ENCODE data around the gene IQCC. TPM values are rescaled to one million over a fixed set of nuclear protein-coding genes. Genes with fewer than 3 reads are reported as not detected.
"Not testable (repeated sequence)": the region's sequence is repeated elsewhere in the genome, so short reads cannot be mapped to it uniquely, and the experiment has no call there.

Gene IQCC
- 7.4 TPM for polyA plus RNA-seq (2013, experiment 1 of 4)
- polyA plus RNA-seq (2013, experiment 2 of 4), result 8.1 TPM
- polyA plus RNA-seq (2013, experiment 3 of 4), result 7.8 TPM
- polyA plus RNA-seq (2013, experiment 4 of 4), result 8.0 TPM

GRCh38 chr1:32205401-32206370, at the start of gene IQCC:
Gene IQCC (plus strand): TSS chr1:32205671. CDS start chr1:32205682, 11 bp downstream.
- peak within 1 kb of the TSS; percentile 82 for H3K4me3 ChIP-seq (ENCODE audit: insufficient read depth, low read depth, low read length)
- peaks cover 6% of the 10 kb centered on the region for H3K36me3 ChIP-seq (ENCODE audit: control insufficient read depth, insufficient read depth, low read length)
- no peak within 1 kb of the TSS for H3K27ac ChIP-seq (ENCODE audit: insufficient read depth, low read depth, low read length, poor library complexity, severe bottlenecking)
- H3K9me3 ChIP-seq (ENCODE audit: control insufficient read depth, low read length), result no peaks in the 10 kb centered on the region
- no peaks in the 10 kb centered on the region for H3K27me3 ChIP-seq (ENCODE audit: control insufficient read depth, insufficient read depth, low read length, poor library complexity, severe bottlenecking)
- 5 to 6% methylated on average over 77 of the region's 77 CpGs for whole genome bisulfite sequencing, 2 experiments
- H3K4me1 ChIP-seq (ENCODE audit: control insufficient read depth, insufficient read depth, low read length), result peaks cover 12% of the 10 kb centered on the region

GRCh38 chr1:32159189-32159588, 46.3 kb upstream of the IQCC start:
- Histone ChIP-seq H3K36me3 (ENCODE audit: control insufficient read depth, insufficient read depth, low read length) (peaks cover 48% of the 10 kb centered on the region), H3K27me3 (ENCODE audit: control insufficient read depth, insufficient read depth, low read length, poor library complexity, severe bottlenecking) (no peaks in the 10 kb centered on the region), H3K27ac (ENCODE audit: insufficient read depth, low read depth, low read length, poor library complexity, severe bottlenecking) (no peak overlapping the region), H3K4me1 (ENCODE audit: control insufficient read depth, insufficient read depth, low read length) (no peaks in the 10 kb centered on the region), H3K9me3 (ENCODE audit: control insufficient read depth, low read length) (no peaks in the 10 kb centered on the region), H3K4me3 (ENCODE audit: insufficient read depth, low read depth, low read length) (no peak overlapping the region)
- 93 to 97% methylated on average over 3 of the region's 3 CpGs for WGBS, 2 experiments

- no peaks in the 10 kb centered on the region for H3K4me1 ChIP-seq (ENCODE audit: control insufficient read depth, insufficient read depth, low read length)
- peaks cover 49% of the 10 kb centered on the region for H3K36me3 ChIP-seq (ENCODE audit: control insufficient read depth, insufficient read depth, low read length)
- no peak overlapping the region for H3K4me3 ChIP-seq (ENCODE audit: insufficient read depth, low read depth, low read length)
- H3K9me3 ChIP-seq (ENCODE audit: control insufficient read depth, low read length), result no peaks in the 10 kb centered on the region
- no peak overlapping the region for H3K27ac ChIP-seq (ENCODE audit: insufficient read depth, low read depth, low read length, poor library complexity, severe bottlenecking)
- H3K27me3 ChIP-seq (ENCODE audit: control insufficient read depth, insufficient read depth, low read length, poor library complexity, severe bottlenecking), result no peaks in the 10 kb centered on the region
- 86 to 93% methylated on average over 1 to 2 of the region's 2 CpGs for WGBS, 2 experiments
Measured at GRCh38 chr1:32163405-32163804, 42.1 kb upstream of the IQCC start.

GRCh38 chr1:32165633-32166032, 39.8 kb upstream of the IQCC start:
- peaks cover 57% of the 10 kb centered on the region for H3K36me3 ChIP-seq (ENCODE audit: control insufficient read depth, insufficient read depth, low read length)

GRCh38 chr1:32170991-32171390, 34.5 kb upstream of the IQCC start:
- H3K4me1 ChIP-seq (ENCODE audit: control insufficient read depth, insufficient read depth, low read length), result no peaks in the 10 kb centered on the region
- no peaks in the 10 kb centered on the region for H3K9me3 ChIP-seq (ENCODE audit: control insufficient read depth, low read length)
- peaks cover 42% of the 10 kb centered on the region for H3K36me3 ChIP-seq (ENCODE audit: control insufficient read depth, insufficient read depth, low read length)
- no peak overlapping the region for H3K27ac ChIP-seq (ENCODE audit: insufficient read depth, low read depth, low read length, poor library complexity, severe bottlenecking)
- no peaks in the 10 kb centered on the region for H3K27me3 ChIP-seq (ENCODE audit: control insufficient read depth, insufficient read depth, low read length, poor library complexity, severe bottlenecking)
- 89 to 97% methylated on average over 4 of the region's 4 CpGs for WGBS, 2 experiments
- H3K4me3 ChIP-seq (ENCODE audit: insufficient read depth, low read depth, low read length), result no peak overlapping the region

More at GRCh38 chr1:32165633-32166032, 39.8 kb upstream of the IQCC start:
- H3K9me3 ChIP-seq (ENCODE audit: control insufficient read depth, low read length); H3K27me3 ChIP-seq (ENCODE audit: control insufficient read depth, insufficient read depth, low read length, poor library complexity, severe bottlenecking); H3K27ac ChIP-seq (ENCODE audit: insufficient read depth, low read depth, low read length, poor library complexity, severe bottlenecking); H3K4me1 ChIP-seq (ENCODE audit: control insufficient read depth, insufficient read depth, low read length); H3K4me3 ChIP-seq (ENCODE audit: insufficient read depth, low read depth, low read length): not testable (repeated sequence)
- WGBS, 2 experiments, result 94 to 96% methylated on average over 10 of the region's 10 CpGs

- Histone ChIP-seq H3K4me1 (ENCODE audit: control insufficient read depth, insufficient read depth, low read length) (no peaks in the 10 kb centered on the region), H3K4me3 (ENCODE audit: insufficient read depth, low read depth, low read length) (no peak overlapping the region), H3K36me3 (ENCODE audit: control insufficient read depth, insufficient read depth, low read length) (peaks cover 29% of the 10 kb centered on the region), H3K9me3 (ENCODE audit: control insufficient read depth, low read length) (no peaks in the 10 kb centered on the region), H3K27ac (ENCODE audit: insufficient read depth, low read depth, low read length, poor library complexity, severe bottlenecking) (no peak overlapping the region), H3K27me3 (ENCODE audit: control insufficient read depth, insufficient read depth, low read length, poor library complexity, severe bottlenecking) (no peaks in the 10 kb centered on the region)
- WGBS, 2 experiments, result 95 to 100% methylated on average over 1 of the region's 1 CpG
Measured at GRCh38 chr1:32172621-32173245, 32.7 kb upstream of the IQCC start.

- peaks cover 11% of the 10 kb centered on the region for H3K36me3 ChIP-seq (ENCODE audit: control insufficient read depth, insufficient read depth, low read length)
- 86 to 90% methylated on average over 7 of the region's 7 CpGs for WGBS, 2 experiments
- H3K4me3 ChIP-seq (ENCODE audit: insufficient read depth, low read depth, low read length), result peak overlapping the region; percentile 77
- peaks cover 11% of the 10 kb centered on the region for H3K4me1 ChIP-seq (ENCODE audit: control insufficient read depth, insufficient read depth, low read length)
- H3K27ac ChIP-seq (ENCODE audit: insufficient read depth, low read depth, low read length, poor library complexity, severe bottlenecking), result peak overlapping the region; percentile 41
- no peaks in the 10 kb centered on the region for H3K27me3 ChIP-seq (ENCODE audit: control insufficient read depth, insufficient read depth, low read length, poor library complexity, severe bottlenecking)
- H3K9me3 ChIP-seq (ENCODE audit: control insufficient read depth, low read length), result no peaks in the 10 kb centered on the region
Measured at GRCh38 chr1:32178380-32179192, 26.9 kb upstream of the IQCC start.

GRCh38 chr1:32179193-32179442, 26.4 kb upstream of the IQCC start:
- Histone ChIP-seq H3K4me1 (ENCODE audit: control insufficient read depth, insufficient read depth, low read length) (peaks cover 11% of the 10 kb centered on the region), H3K4me3 (ENCODE audit: insufficient read depth, low read depth, low read length) (peak overlapping the region; percentile 77), H3K27me3 (ENCODE audit: control insufficient read depth, insufficient read depth, low read length, poor library complexity, severe bottlenecking) (no peaks in the 10 kb centered on the region), H3K27ac (ENCODE audit: insufficient read depth, low read depth, low read length, poor library complexity, severe bottlenecking) (peak overlapping the region; percentile 41), H3K9me3 (ENCODE audit: control insufficient read depth, low read length) (no peaks in the 10 kb centered on the region), H3K36me3 (ENCODE audit: control insufficient read depth, insufficient read depth, low read length) (peaks cover 16% of the 10 kb centered on the region)
- 42 to 47% methylated on average over 7 of the region's 7 CpGs for WGBS, 2 experiments

GRCh38 chr1:32179443-32180185, 25.9 kb upstream of the IQCC start, which contains the start of gene TXLNA:
Gene TXLNA (plus strand): TSS chr1:32179675. CDS start chr1:32180346, 671 bp downstream.
- Histone ChIP-seq H3K27me3 (ENCODE audit: control insufficient read depth, insufficient read depth, low read length, poor library complexity, severe bottlenecking) (no peaks in the 10 kb centered on the region), H3K27ac (ENCODE audit: insufficient read depth, low read depth, low read length, poor library complexity, severe bottlenecking) (peak within 1 kb of the TSS; percentile 90), H3K9me3 (ENCODE audit: control insufficient read depth, low read length) (no peaks in the 10 kb centered on the region), H3K36me3 (ENCODE audit: control insufficient read depth, insufficient read depth, low read length) (peaks cover 21% of the 10 kb centered on the region), H3K4me1 (ENCODE audit: control insufficient read depth, insufficient read depth, low read length) (peaks cover 11% of the 10 kb centered on the region), H3K4me3 (ENCODE audit: insufficient read depth, low read depth, low read length) (peak within 1 kb of the TSS; percentile 77)
- 1% methylated on average over 79 of the region's 79 CpGs for WGBS, 2 experiments

All from ectodermal cell (in vitro differentiated cells).